Fibroblast of skin of left quadriceps (primary cell): Measurements from ENCODE around the gene ZBTB44.
"Not testable (repeated sequence)": the region's sequence is repeated elsewhere in the genome, so short reads cannot be mapped to it uniquely, and the experiment has no call there.

ENCODE experiments used
- DNase-seq, 2 experiments: peaks; one replicate each; pipeline ENCODE4 v3.0.0-alpha.2; 2013; ENCODE audit warnings: low read depth in 2 of 2

Gene ZBTB44

DNA sequence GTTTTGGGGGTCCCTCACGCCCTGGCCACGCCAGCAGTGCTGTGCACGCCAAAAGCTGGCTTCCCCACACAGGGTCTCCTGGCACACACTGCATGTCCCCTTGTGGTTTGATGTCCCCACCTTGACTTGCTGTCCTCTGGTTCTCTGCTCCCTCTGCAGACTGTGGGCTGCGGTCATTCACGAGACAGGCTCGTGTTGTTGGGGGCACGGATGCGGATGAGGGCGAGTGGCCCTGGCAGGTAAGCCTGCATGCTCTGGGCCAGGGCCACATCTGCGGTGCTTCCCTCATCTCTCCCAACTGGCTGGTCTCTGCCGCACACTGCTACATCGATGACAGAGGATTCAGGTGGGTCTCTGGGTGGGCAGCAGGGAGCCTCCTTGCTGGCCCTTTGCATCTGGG lies 114.9 kb downstream of the ZBTB44 start:
- DNase-seq = no peak

DNA sequence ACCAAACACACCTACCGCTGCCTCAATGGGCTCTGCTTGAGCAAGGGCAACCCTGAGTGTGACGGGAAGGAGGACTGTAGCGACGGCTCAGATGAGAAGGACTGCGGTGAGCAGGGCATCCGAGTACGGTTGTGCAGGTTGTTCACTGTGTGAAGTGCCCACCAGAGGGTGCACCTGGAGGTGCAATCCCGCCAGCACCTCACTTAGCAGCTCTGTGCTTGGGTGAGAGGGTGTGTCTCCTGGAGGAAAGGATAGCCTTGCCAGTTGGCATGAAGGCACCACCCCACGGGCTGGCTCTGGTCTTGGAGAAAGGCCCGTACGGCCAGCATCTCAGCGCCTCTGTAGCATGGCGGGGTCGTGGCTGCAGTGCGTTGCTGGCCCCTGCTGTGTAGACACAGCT lies 115.8 kb downstream of the ZBTB44 start:
- no peak for DNase-seq

DNA sequence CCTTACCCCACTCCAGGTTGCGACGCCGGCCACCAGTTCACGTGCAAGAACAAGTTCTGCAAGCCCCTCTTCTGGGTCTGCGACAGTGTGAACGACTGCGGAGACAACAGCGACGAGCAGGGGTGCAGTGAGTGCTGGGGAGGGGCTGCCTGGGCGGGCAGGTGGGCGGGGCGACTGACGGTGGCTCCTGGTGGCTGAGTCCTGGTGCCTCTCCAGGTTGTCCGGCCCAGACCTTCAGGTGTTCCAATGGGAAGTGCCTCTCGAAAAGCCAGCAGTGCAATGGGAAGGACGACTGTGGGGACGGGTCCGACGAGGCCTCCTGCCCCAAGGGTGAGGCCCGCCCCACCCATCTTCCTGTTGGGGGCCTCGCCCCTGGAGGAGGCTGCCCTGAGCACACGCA lies 116.4 kb downstream of the ZBTB44 start:
- no peak for DNase-seq

DNA sequence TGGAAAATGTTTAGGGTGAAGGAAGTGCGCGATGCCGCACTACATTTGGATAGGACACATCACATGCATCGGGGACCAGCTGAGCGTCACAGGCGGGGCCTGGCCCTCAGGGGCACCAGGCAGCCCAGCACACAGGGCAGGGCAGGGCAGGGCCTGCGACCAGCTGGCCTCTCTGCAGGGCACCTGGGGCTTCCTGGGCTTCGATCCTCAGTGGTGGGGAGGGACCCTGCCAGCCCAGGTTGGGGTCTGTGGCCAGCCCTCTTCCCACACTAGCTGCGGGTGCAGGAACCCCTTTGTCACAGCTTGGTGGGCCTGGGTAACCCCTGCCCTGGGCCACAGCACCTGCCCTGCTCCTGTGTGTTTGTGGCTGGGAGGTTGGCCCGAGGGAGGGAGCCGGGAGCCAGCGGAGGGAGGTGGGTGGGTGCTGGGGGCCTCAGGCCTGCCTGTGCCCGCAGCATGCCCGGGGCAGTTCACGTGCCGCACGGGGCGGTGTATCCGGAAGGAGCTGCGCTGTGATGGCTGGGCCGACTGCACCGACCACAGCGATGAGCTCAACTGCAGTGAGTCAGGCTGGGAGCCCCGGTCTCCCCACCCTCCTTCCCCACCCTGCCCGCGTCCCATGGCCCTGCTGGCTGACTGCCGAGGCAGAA lies 117.2 kb downstream of the ZBTB44 start:
- no peak for DNase-seq

DNA sequence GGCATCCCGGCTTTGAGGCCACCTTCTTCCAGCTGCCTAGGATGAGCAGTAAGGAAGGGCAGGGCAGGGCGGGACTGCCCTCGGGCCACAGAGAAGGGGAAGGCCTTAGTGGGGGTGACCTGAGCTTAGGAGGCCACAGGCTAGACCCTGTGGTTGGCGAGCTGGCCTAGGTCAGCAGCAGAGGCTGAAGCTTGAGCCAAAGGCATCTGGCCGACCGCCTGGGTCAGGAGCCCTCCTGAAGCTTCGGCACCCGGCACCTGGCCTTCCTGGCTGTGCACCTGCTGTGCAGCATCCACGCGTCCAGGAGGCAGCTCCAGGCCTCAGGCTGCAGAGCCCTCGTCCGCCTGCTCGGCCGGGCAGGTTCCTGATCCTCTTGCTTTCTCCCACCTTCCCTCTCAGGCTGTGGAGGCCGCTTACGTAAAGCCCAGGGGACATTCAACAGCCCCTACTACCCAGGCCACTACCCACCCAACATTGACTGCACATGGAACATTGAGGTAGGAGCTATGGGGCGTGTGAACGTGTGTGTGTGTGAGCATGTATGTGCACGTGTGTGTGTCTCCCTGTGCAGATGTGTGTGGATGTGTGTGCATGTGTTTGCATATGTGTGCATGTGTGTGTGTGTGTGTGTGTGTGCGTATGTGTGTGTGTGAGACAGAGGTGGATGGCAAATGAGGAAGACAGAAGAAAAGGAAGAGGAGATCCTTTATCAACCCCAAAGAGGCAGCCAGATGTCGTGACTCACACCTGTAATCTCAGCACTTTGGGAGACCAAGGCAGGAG lies 120.3 kb downstream of the ZBTB44 start:
- no peak for DNase-seq

DNA sequence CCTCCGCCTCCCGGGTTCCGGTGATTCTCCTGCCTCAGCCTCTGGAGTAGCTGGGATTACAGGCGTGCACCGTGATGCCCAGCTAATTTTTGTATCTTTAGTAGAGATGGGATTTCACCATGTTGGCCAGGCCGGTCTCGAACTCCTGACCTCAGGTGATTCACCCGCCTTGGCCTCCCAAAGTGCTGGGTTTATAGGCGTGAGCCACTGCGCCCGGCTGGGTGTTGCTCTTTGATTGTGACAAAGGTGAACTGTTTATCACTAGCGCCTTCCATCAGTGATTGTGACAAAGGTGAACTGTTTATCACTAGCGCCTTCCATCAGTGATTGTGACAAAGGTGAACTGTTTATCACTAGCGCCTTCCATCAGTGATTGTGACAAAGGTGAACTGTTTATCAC lies 121.2 kb downstream of the ZBTB44 start:
- not testable (repeated sequence) for DNase-seq

DNA sequence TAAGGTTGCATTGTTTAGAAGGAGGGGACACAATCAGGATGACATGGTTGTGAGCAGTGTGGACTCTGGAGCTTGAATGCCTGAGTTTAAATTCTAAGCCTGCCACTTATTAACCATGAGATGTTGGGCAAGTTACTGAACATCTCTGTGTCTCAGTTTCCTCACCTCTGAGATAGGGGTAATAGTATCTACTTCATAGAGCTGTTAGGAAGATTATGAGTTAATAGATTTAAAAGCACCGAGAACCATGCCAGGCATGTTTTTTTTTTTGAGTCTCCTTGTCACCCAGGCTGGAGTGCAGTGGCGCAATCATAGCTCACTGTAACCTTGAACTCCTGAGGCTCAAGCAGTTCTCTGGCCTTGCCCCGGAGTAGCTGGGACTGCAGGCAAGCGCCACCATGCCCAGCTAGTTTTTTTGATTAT lies 121.9 kb downstream of the ZBTB44 start:
- no peak for DNase-seq

DNA sequence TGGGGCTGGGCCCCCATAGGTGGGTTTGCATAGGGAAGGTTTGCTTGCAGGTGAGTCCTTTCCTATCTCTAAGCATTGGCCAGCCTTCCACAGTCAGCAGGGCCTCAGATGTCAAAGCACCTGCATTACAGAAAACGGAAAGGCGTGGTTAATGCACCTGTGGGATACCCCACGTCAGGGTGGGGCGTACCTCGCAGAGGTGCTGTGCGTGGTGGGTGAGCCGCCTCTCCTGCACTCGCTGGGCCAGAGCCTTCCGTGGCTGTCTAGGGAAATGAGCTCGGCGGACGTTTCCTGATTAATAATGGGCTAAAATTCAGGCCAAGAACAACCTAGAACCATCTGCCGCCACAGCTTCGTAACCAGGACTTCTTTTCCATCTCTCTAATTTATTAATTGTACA lies 122.8 kb downstream of the ZBTB44 start:
- DNase-seq = no peak

DNA sequence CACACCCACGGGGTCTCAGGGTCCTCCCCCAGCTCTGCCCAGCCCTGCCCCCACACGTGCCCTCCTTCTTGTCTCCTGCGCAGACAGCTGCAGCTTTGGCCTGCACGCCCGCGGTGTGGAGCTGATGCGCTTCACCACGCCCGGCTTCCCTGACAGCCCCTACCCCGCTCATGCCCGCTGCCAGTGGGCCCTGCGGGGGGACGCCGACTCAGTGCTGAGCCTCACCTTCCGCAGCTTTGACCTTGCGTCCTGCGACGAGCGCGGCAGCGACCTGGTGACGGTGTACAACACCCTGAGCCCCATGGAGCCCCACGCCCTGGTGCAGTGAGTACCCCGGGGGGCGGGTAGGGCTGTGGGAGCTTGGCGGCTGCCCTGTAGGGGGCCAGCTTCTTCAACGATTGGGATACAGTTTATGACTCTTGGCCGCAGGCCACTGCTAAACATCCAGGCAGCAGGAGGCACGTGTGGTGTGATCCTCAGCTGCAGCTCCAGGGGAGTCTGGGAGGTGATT lies 124.3 kb downstream of the ZBTB44 start:
- no peak for DNase-seq

DNA sequence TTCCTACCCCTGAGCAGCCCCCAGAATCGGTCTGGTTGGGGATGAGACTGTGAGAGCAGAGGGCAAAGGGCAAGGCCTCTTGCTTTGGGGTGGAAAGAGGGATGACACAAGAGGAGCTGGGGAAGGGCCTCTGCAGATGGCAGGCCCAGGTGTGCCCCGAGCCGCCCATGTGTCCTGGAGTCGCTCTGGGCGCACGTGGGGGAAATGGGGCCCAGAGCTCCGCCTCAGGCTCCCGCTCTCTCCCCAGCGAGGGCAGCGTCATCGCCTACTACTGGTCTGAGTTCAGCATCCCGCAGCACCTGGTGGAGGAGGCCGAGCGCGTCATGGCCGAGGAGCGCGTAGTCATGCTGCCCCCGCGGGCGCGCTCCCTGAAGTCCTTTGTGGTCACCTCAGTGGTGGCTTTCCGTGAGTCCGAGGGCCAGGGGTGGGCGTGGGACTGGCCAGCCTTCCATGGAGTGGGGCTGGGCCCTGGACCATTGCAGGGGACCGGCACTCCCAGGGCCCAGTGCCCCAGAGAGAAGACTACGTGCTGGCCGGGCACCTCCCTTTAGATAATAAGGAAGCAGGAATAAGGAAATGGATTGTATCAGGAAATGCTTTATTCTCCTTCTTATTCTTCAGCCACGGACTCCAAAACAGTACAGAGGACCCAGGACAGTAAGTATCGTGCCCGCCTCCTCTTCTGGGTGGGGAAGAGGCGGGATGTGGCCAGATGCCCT lies 125.1 kb downstream of the ZBTB44 start:
- no peak for DNase-seq

DNA sequence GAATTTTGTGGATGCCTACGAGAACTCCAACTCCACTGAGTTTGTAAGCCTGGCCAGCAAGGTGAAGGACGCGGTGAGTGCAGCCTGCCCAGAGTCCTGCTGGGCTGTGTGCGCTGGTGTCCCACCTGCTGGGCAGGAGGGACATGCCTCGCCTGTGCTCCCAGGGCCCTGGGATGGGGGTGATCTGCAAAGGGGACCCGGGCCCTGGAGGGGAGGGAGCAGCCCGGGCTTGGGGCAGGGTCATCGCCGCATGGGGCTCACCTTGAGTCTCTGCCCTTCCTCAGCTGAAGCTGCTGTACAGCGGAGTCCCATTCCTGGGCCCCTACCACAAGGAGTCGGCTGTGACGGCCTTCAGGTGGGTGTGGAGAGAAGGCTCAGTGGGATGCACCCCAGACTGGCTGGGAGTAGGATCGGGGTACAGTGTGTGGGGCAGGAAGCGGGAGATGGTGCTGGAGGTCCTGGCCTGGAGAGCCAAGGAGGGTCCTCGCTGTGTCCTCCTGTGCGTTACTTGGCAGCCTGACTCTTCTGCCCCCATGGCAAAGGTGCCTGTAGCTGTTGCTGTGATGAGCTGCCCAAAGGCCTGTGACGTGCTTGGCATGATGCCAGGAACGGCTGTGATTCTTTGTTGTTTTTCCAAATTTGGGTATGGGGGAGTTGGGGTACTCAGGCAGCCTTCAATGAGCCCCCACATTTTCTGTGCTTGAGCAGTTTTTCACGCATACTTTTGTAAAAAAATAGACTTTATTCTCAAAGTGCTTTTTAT lies 126.0 kb downstream of the ZBTB44 start:
- no peak for DNase-seq

DNA sequence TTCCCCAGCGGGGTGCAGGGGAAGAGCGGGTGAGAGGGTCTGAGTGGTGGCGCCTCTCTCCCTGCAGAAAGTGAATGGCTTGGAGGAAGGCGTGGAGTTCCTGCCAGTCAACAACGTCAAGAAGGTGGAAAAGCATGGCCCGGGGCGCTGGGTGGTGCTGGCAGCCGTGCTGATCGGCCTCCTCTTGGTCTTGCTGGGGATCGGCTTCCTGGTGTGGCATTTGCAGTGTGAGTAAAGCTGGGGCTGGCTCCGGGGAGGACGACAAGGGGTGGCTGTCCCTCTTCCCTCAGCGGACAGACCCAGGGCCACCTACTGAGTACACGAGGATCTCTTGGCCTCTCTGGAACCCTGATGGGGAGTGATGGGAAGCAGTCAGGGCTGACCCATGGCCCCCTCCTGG lies 126.7 kb downstream of the ZBTB44 start:
- DNase-seq = no peak

DNA sequence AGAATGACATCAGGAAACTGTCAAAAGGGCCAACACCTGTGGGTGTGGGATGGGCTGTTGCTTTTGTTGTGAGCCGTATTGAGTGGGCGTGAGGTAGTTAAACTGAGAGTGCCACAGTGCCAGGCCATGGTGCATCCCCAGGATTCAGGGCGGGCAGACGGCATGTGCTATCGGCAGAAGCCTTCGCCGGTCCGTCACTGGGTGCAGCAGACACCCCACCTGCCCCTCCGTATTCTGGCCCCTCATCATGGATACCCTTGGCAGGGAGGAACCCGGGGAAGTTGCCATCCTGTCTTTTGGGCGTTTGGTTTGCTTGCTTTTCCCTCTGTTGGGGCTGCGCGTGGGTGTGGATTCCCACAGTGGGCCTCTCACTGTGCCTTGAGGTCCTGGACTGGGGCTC lies 127.6 kb downstream of the ZBTB44 start:
- DNase-seq = no peak

DNA sequence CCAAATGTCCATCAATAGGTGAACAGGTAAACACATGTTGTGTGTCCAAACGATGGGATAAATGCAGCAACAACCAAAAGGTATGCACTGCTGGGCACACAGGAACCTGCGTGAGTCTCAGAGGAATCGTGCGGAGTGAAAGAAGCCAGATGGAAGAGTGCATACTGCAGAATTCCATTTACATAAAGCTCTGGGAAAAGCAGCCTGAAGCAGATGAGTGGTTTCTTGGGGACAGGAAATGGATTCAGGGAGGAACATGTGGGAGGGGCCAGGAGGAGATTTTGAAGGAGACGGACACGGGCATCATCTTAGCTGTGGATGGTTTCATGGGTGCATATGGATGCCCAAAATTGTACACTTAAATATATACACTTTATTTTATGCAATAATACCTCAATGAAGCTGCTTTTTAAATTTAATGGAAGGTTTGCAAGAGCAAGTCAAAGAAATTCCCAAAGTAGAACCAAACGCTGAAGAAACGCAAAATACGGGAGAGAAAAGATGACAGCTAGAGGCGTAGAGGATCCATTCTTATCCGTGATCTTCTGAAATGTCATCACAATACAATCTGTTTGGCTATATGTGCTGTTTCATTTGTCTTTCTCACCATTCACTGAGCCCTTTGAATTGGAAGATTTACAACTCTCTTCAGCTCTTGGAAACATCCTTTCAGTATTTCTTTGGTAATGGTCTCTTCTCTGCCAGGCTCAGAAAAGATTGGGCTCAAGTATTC lies 130.7 kb downstream of the ZBTB44 start:
- DNase-seq = no peak

DNA sequence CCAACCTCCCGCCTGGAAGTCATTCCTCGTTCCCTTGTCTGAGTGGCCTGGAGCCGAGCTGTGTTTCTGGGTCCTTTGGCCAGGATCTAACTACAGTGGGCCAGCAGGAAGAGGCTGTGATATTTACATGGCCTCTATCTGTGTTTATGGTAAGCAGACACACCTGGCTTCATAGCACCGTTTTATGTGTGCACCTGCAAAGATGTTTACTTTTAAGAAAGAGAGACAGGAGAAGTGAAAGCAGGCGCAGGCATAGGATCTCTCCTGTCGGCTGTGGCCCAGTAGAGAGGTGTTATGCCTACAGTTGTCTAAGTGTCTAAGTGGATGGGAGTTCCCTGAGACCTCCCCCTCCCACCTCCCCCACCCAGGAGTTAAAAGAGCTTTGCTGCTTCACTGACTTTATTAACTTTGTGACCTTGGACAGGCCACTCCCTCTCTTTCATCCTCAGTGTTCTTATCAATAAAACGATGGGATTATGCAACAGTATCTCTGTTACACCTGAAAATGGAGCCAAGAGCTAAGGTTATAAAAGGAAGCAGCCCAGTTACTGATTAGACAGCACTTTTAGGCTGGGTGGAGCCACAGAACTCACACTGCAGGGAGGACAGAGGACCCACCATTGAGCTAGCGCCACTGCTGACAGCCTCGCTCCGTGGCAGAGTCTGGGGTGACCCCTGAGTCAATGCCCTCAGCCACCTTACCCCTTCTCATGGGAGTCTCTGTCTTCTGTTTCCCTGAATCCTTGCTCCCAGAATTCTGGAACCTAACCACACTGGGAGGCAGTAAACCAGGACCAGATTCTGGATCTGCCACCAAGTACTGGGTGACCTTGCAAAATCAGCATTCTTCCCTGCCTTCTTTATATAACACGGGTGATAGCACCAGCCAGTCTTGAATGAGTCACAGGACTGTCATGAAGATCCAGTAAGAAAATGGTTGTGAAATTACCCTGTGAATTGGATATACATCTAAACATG lies 133.1 kb downstream of the ZBTB44 start:
- DNase-seq = peak; percentile 36 to 46

DNA sequence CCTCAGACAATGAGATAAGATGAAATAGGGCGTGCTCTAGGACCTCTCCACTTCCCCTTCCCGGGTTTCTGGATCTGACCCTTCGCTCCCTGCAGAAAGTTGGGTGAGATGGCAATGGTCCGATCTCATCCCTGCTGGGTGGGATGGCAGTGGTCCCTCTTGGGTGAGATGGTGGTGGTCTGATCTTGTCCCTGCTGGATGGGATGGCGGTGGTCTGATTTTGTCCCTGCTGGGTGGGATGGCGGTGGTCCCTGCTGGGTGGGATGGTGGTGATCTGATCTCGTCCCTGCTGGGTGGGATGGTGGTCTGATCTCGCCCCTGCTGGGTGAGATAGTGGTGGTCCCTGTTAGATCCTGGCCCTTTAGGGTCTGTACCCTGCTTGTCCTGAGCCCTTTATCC lies 133.8 kb downstream of the ZBTB44 start:
- DNase-seq = no peak

DNA sequence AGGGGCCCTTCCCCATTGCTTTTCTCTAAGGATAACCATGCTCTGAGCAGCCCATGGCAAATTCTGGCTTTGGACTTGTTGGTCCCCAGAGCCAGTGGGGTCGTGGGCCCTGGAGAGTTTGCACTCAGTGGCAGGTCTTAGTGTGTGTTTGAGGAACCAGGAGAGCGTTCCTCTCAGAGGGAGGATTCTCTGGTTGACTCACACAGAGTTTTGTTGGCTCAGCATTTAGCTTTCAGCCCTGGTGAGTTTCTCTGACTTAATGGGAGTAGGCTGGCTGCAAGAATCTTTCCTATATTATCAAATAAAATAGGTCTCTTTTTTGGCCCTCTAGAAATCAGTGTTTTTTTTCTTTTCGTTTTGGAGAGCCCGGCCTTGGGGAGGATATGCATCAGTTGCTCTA lies 134.2 kb downstream of the ZBTB44 start:
- DNase-seq = no peak

DNA sequence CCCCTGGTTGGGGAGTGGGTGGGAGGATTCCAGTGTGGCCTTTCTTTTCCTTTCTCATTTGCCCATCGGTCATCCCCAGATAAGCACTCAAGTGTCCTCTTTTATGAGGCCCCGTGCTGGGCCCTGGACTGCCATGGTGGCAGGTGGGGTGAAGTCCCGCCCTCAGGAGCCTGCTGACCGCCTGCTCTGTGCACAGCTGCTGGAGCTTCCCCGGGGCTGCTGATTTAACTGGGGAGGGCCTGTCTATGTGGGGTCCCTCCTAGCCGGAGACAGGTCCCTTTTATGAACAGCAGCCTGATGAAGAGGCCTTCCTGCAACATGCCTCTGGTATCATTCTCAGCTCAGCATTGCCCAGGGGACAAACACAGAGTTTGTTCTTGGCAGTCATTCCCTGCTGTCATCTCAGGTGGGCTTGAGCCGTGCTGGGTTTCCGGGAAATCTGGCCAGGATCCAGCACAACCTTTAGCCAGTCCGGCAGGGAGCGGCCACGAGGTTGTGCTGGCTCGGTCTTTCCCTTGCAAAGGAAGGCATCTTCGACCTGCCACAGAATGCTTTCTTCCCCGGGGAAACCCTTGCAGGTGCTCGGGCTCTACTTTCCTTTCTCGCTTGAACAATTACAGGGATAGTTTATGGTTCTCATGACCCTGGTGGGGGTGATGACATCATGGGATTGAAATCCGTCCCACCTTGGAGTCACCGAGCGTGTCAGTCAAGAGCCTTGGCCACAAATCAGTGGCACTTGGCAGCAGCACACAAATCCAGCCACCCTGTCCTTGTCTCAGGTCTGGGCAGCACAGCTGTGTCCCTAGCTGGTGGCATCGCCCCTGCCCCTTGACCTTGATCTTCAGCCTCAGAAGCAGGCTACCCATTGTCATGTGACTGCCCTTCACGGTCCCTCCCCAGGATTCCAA lies 135.1 kb downstream of the ZBTB44 start:
- DNase-seq = no peak
